SK-N-SH (cell line): Measurements from ENCODE around the gene INTS1. TPM values are rescaled to one million over a fixed set of nuclear protein-coding genes. Genes with fewer than 3 reads are reported as not detected.

ENCODE experiments used
- CTCF ChIA-PET: fragments of 300-600, 350-600 bp; formaldehyde crosslinking; extraction: SDS; loops from one replicate; lab custom pipeline; 2021; lab: Yijun Ruan, JAX
- POLR2A ChIA-PET: fragments of 350-600 bp; sonication (Branson Sonifier 250); formaldehyde crosslinking; extraction: SDS; loops from one replicate; lab custom pipeline; 2020; ENCODE audit warnings: antibody characterized with exemption, inconsistent platforms; lab: Yijun Ruan, JAX
- DNase-seq: peaks from one replicate; pipeline ENCODE4 v3.0.0; 2012
- H2AFZ ChIP-seq: fragments of 200-600 bp; sonication (generic); 2 replicates; pipeline ENCODE4 v1.8.1; 2016; ENCODE audit warnings: antibody characterized with exemption, mild to moderate bottlenecking, low read depth
- H3F3A ChIP-seq: fragments of 200-600 bp; sonication (generic); replicated peaks from 2 replicates; pipeline ENCODE3; 2016; ENCODE audit warnings: antibody characterized with exemption, mild to moderate bottlenecking; ENCODE audit not compliant: insufficient read depth
- H3K27ac ChIP-seq, 2 experiments: fragments of 200-500 bp in 1 of 2; fragments of 200-600 bp in 1 of 2; sonication (Bioruptor generic) in 1 of 2; sonication (generic), shearing (Covaris generic) in 1 of 2; 2 replicates each; pipeline versions ENCODE4 v1.5.1 to v1.6.1; 2014 to 2016; ENCODE audit warnings: low read depth in 2 of 2, inconsistent platforms in 1 of 2, low read length in 1 of 2, mild to moderate bottlenecking in 1 of 2, mixed read lengths in 1 of 2
- H3K27me3 ChIP-seq: fragments of 200-600 bp; sonication (generic), shearing (Covaris generic); 2 replicates; pipeline ENCODE4 v1.6.1; 2016; ENCODE audit warnings: mixed run types; ENCODE audit not compliant: insufficient read depth
- H3K36me3 ChIP-seq, 2 experiments: fragments of 200-500 bp in 1 of 2; fragments of 200-600 bp in 1 of 2; sonication (Bioruptor generic) in 1 of 2; sonication (generic) in 1 of 2; replicated peaks in 1 of 2; 2 replicates each; pipeline versions ENCODE3 to v1.5.1; 2014 to 2016; ENCODE audit warnings: low read length in 1 of 2, mild to moderate bottlenecking in 1 of 2; ENCODE audit not compliant: insufficient read depth in 2 of 2, control insufficient read depth in 1 of 2
- H3K4me1 ChIP-seq, 2 experiments: fragments of 200-500 bp in 1 of 2; fragments of 200-600 bp in 1 of 2; sonication (Bioruptor generic) in 1 of 2; sonication (generic), shearing (Covaris generic) in 1 of 2; 2 replicates each; pipeline versions ENCODE4 v1.5.1 to v1.6.1; 2014 to 2016; ENCODE audit warnings: low read depth in 1 of 2, low read length in 1 of 2, mixed run types in 1 of 2; ENCODE audit not compliant: insufficient read depth in 2 of 2, control insufficient read depth in 1 of 2
- H3K4me2 ChIP-seq: fragments of 200-600 bp; sonication (generic), shearing (Covaris generic); 2 replicates; pipeline ENCODE4 v1.6.1; 2017; ENCODE audit warnings: mixed run types
- H3K4me3 ChIP-seq, 2 experiments: fragments of 200-500 bp in 1 of 2; fragments of 200-600 bp in 1 of 2; sonication (Bioruptor generic) in 1 of 2; sonication (generic), shearing (Covaris generic) in 1 of 2; 2 replicates each; pipeline versions ENCODE4 v1.5.1 to v1.8.1; 2014 to 2016; ENCODE audit warnings: low read depth in 2 of 2, inconsistent platforms in 1 of 2, low read length in 1 of 2, mild to moderate bottlenecking in 1 of 2, mixed read lengths in 1 of 2, moderate library complexity in 1 of 2
- H3K79me2 ChIP-seq: fragments of 200-600 bp; sonication (generic); 2 replicates; pipeline ENCODE4 v1.8.1; 2017; ENCODE audit warnings: mild to moderate bottlenecking; ENCODE audit not compliant: insufficient read depth
- H3K9ac ChIP-seq: fragments of 200-600 bp; sonication (generic); 2 replicates; pipeline ENCODE4 v1.6.1; 2017; ENCODE audit warnings: mixed run types
- H3K9me2 ChIP-seq: fragments of 200-600 bp; sonication (generic); 2 replicates; pipeline ENCODE4 v1.6.1; 2017; ENCODE audit warnings: mixed run types
- H3K9me3 ChIP-seq: fragments of 200-600 bp; sonication (generic); 2 replicates; pipeline ENCODE4 v1.6.1; 2017; ENCODE audit warnings: mixed run types, mild to moderate bottlenecking, moderate library complexity
- H4K20me1 ChIP-seq: fragments of 200-600 bp; sonication (generic); 2 replicates; pipeline ENCODE4 v1.6.1; 2017; ENCODE audit warnings: mild to moderate bottlenecking, mixed run types; ENCODE audit not compliant: insufficient read depth
- CTCF ChIP-seq: fragments of 200-600 bp; sonication (generic); IDR thresholded peaks from 2 replicates; pipeline ENCODE4 v1.6.1; 2017; ENCODE audit warnings: antibody characterized with exemption, mild to moderate bottlenecking, moderate library complexity
- FOSL2 ChIP-seq: IDR thresholded peaks from 2 replicates; pipeline ENCODE4 v1.4.0; 2012; ENCODE audit warnings: low read depth, mild to moderate bottlenecking, moderate library complexity, borderline replicate concordance
- GABPA ChIP-seq: IDR thresholded peaks from 2 replicates; pipeline ENCODE4 v1.4.0; 2012; ENCODE audit warnings: low read depth, mild to moderate bottlenecking
- MAX ChIP-seq: IDR thresholded peaks from 2 replicates; pipeline ENCODE4 v1.4.0; 2012; ENCODE audit warnings: low read depth
- MXI1 ChIP-seq: IDR thresholded peaks from 2 replicates; pipeline ENCODE4 v1.6.1; 2012; ENCODE audit warnings: mild to moderate bottlenecking, low read depth, low read length, improper control_type of control experiment
- RAD21 ChIP-seq: IDR thresholded peaks from 2 replicates; pipeline ENCODE4 v1.6.1; 2012; ENCODE audit warnings: mild to moderate bottlenecking, low read length
- RCOR1 ChIP-seq: fragments of 150-350 bp; IDR thresholded peaks from 2 replicates; pipeline ENCODE4 v1.6.1; 2017; ENCODE audit warnings: antibody characterized with exemption, low read length
- REST ChIP-seq: IDR thresholded peaks from 2 replicates; pipeline ENCODE4 v1.6.1; 2012; ENCODE audit warnings: mild to moderate bottlenecking, low read depth, low read length, moderate library complexity
- RFX5 ChIP-seq: IDR thresholded peaks from 2 replicates; pipeline ENCODE4 v1.6.1; 2012; ENCODE audit warnings: mild to moderate bottlenecking, improper control_type of control experiment, low read length
- SIN3A ChIP-seq: IDR thresholded peaks from 2 replicates; pipeline ENCODE4 v1.6.1; 2012; ENCODE audit warnings: low read depth, mild to moderate bottlenecking, low read length, moderate library complexity, borderline replicate concordance
- SMC3 ChIP-seq: IDR thresholded peaks from 2 replicates; pipeline ENCODE4 v1.6.1; 2012; ENCODE audit warnings: low read depth, low read length, improper control_type of control experiment
- TCF12 ChIP-seq: IDR thresholded peaks from 2 replicates; pipeline ENCODE4 v1.4.0; 2012
- USF2 ChIP-seq: fragments of 150-350 bp; IDR thresholded peaks from 2 replicates; pipeline ENCODE4 v1.6.1; 2017; ENCODE audit warnings: antibody characterized with exemption, low read length, low read depth, borderline replicate concordance
- WGBS: methylation state at CpG from one replicate; pipeline ENCODE4 v1.1.6; 2017; ENCODE audit warnings: low lambda C conversion rate; 5-methylcytosine and 5-hydroxymethylcytosine counted together
- polyA plus RNA-seq, 3 experiments: library from polyadenylated mRNA; depleted of rRNA; stranded (reverse); fragments of >200 nt; gene quantifications; 2 replicates each; pipeline ENCODE4 v1.2.3, GENCODE V29; 2012
- TF ChIP-seq, protein P1 (sequence below): IDR thresholded peaks from 2 replicates; pipeline ENCODE4 v1.4.0; 2012; ENCODE audit warnings: low read depth, borderline replicate concordance
- TF ChIP-seq, protein P2 (sequence below): IDR thresholded peaks from 2 replicates; pipeline ENCODE4 v1.4.0; 2012; ENCODE audit warnings: low read depth, borderline replicate concordance

The INTS1 gene
- polyA plus RNA-seq, 1 of the 3 experiments (the other 2 are of a cell fraction): 48.1 TPM

DNA sequence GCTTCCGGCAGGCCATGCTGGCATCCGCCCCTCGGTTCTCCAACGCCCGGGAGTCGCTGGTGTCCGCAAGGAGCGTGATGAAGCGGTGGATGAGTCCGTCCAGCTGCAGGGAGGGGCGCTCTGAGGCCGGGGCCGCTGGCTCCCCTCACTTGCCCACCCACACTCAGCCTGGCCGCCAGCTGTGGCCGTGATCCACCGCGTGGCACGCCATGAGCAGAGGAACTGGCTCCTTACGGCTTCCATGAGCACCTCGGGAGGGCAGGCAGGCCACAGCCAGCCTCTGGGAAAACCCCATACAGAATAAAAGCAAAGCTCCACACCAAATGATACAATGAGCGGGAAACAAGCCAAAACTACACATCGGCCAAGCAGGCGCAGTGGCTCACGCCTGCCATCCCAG lies 29.5 kb downstream of the INTS1 start (continued):
- TF ChIP-seq, protein P1, sequence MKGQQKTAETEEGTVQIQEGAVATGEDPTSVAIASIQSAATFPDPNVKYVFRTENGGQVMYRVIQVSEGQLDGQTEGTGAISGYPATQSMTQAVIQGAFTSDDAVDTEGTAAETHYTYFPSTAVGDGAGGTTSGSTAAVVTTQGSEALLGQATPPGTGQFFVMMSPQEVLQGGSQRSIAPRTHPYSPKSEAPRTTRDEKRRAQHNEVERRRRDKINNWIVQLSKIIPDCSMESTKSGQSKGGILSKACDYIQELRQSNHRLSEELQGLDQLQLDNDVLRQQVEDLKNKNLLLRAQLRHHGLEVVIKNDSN: no peak
- TF ChIP-seq FOSL2 (no peak), RFX5 (no peak), SIN3A (no peak), REST (no peak), RAD21 (no peak)

DNA sequence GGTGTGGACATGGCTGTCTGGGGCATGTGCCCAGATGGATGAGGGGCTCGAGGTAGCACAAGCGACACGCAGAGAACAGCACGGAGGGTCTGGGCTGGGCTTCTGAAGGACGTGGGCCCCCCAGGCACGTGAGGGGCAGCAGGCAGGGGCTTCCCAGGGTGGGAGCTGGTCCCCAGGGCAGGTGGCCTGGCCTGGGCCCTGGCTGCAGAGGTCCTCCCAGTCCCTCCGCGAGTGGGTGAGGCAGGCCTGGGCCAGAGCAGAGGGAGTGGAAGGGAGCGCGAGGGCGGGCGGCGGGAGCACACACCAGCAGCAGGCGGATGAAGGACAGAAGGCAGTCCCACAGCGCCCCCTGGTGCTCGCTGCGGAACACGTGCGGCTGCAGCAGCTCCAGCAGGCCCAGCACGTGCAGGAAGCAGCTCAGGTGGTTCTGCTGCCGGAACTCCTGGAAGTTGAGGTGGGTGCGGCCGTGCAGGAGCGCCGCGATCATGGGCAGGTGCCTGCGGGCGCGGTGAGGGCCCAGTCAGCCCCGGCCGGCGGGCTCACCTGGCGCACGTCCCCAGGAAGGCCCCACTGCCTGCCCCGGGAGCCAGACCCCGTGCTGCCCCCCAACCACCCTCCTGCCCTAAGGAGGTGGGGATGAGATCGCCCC lies 30.2 kb downstream of the INTS1 start:
- Histone ChIP-seq H3K9me2 (no peaks in the 10 kb centered on the region), H3K9me3 (no peaks in the 10 kb centered on the region), H2AFZ (no peak overlapping the region), H3K27ac (no peak overlapping the region; a peak in 1 of 4 replicates), H4K20me1 (peaks cover 18% of the 10 kb centered on the region), H3K4me2 (no peak overlapping the region), H3K4me3 (no peak overlapping the region; a peak in 1 of 4 replicates), H3K79me2 (no peaks in the 10 kb centered on the region), H3K9ac (no peak overlapping the region), H3K27me3 (no peaks in the 10 kb centered on the region), H3K36me3 (peaks cover 18 to 91% of the 10 kb centered on the region in 2 experiments), H3K4me1 (no peaks in the 10 kb centered on the region; a peak in 1 of 4 replicates), H3F3A (no peaks in the 10 kb centered on the region)
- TF ChIP-seq MAX (peak; percentile 96), TCF12 (no peak), SIN3A (peak; percentile 51; the same call in 1 of the 2 replicates), RCOR1 (0 out of 2 replicates have a peak, but pooled peaks have one; percentile 24), GABPA (no peak), FOSL2 (no peak), MXI1 (peak; percentile 95), CTCF (peak; percentile 93), RAD21 (peak; percentile 80), USF2 (peak; percentile 42; the same call in 1 of the 2 replicates), SMC3 (peak; percentile 77)
- TF ChIP-seq, protein P1: peak; percentile 47; the same call in 1 of the 2 replicates
- TF ChIP-seq, protein P2, sequence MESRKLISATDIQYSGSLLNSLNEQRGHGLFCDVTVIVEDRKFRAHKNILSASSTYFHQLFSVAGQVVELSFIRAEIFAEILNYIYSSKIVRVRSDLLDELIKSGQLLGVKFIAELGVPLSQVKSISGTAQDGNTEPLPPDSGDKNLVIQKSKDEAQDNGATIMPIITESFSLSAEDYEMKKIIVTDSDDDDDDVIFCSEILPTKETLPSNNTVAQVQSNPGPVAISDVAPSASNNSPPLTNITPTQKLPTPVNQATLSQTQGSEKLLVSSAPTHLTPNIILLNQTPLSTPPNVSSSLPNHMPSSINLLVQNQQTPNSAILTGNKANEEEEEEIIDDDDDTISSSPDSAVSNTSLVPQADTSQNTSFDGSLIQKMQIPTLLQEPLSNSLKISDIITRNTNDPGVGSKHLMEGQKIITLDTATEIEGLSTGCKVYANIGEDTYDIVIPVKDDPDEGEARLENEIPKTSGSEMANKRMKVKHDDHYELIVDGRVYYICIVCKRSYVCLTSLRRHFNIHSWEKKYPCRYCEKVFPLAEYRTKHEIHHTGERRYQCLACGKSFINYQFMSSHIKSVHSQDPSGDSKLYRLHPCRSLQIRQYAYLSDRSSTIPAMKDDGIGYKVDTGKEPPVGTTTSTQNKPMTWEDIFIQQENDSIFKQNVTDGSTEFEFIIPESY: 0 out of 2 replicates have a peak, but pooled peaks have one; percentile 32
- peak; percentile 97 for DNase-seq
- 41% methylated on average over 22 of the region's 37 CpGs for WGBS
- ChIA-PET CTCF (interaction anchor here (0.5 to 5.2 kb wide), 59 partner anchors 9 to 396 kb away, joined by 3 to 108 read pairs (median 4); partner anchors contain the start of genes MICALL2 and TMEM184A), POLR2A (interaction anchor here (1.0 to 2.2 kb wide), 2 partner anchors 8 to 14 kb away, joined by 4 to 6 read pairs; no protein-coding TSS in a partner anchor)
